Middle frontal gyrus (tissue), 1 donor: ENCODE data around the gene DPY19L1.
A peak's percentile ranks its signal among the peaks of the same experiment; 100 is the strongest.
"Not testable (repeated sequence)": the region's sequence is repeated elsewhere in the genome, so short reads cannot be mapped to it uniquely, and the experiment has no call there.

Experiments used
- DNase-seq: peaks from one replicate; pipeline ENCODE4 v3.0.0-alpha.2; 2015; ENCODE audit warnings: low spot score; ENCODE audit errors: extremely low spot score

DPY19L1 gene

GRCh38 chr7:34928052-34928451 lies 109.2 kb downstream of the DPY19L1 start:
- DNase-seq: peak; percentile 11

- not testable (repeated sequence) for DNase-seq
Measured at GRCh38 chr7:34920470-34920869, 116.8 kb downstream of the DPY19L1 start.

- not testable (repeated sequence) for DNase-seq
Measured at GRCh38 chr7:34919038-34919437, 118.2 kb downstream of the DPY19L1 start.

- DNase-seq: not testable (repeated sequence)
Measured at GRCh38 chr7:34918198-34918861, 119.0 kb downstream of the DPY19L1 start.

- not testable (repeated sequence) for DNase-seq
Measured at GRCh38 chr7:34917515-34917914, 119.8 kb downstream of the DPY19L1 start.

GRCh38 chr7:34916267-34916666 lies 121.0 kb downstream of the DPY19L1 start:
- DNase-seq: no peak

- DNase-seq: no peak
Measured at GRCh38 chr7:34912236-34912635, 125.0 kb downstream of the DPY19L1 start.

- DNase-seq: not testable (repeated sequence)
Measured at GRCh38 chr7:34906266-34906850, 130.9 kb downstream of the DPY19L1 start.

- no peak for DNase-seq
Measured at GRCh38 chr7:34904987-34905386, 132.3 kb downstream of the DPY19L1 start.

- DNase-seq: not testable (repeated sequence)
Measured at GRCh38 chr7:34903921-34904320, 133.4 kb downstream of the DPY19L1 start.

- no peak for DNase-seq
Measured at GRCh38 chr7:34902182-34902581, 135.1 kb downstream of the DPY19L1 start.

GRCh38 chr7:34900891-34901513 lies 136.3 kb downstream of the DPY19L1 start:
- DNase-seq: no peak

GRCh38 chr7:34895202-34895601 lies 142.1 kb downstream of the DPY19L1 start:
- no peak for DNase-seq

GRCh38 chr7:34889951-34890350 lies 147.3 kb downstream of the DPY19L1 start:
- no peak for DNase-seq

- no peak for DNase-seq
Measured at GRCh38 chr7:34886856-34887255, 150.4 kb downstream of the DPY19L1 start.

- DNase-seq: not testable (repeated sequence)
Measured at GRCh38 chr7:34883855-34884254, 153.4 kb downstream of the DPY19L1 start.

GRCh38 chr7:34879871-34880270 lies 157.4 kb downstream of the DPY19L1 start:
- DNase-seq: no peak

- not testable (repeated sequence) for DNase-seq
Measured at GRCh38 chr7:34878944-34879735, 158.1 kb downstream of the DPY19L1 start.
